ENCODE measurements around the gene SCP2D1. TPM values are rescaled to one million over a fixed set of nuclear protein-coding genes. Genes with fewer than 3 reads are reported as not detected.

SCP2D1 gene
- total RNA-seq, 1 donor: not detected

DNA sequence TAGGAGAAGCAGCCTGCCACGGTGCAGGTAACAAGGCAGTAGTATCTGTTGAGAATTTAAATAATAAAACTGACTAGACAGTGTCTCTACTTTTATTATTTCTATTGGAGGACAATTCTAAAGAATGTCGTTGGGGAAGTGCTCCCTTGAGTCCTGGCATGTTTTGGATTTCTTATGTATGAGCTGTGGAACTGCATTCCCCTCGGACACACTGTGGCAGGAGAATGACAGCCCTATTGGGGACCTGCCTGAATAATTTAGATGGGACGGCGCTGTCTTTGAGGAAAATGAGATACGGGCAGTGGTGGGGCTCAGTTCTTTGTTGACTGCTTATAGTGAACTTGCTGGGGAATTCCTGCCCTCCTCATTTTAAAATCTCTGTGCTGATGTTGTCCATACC is 2.4 kb upstream of the SCP2D1 start:
- TF ChIP-seq, protein P1, sequence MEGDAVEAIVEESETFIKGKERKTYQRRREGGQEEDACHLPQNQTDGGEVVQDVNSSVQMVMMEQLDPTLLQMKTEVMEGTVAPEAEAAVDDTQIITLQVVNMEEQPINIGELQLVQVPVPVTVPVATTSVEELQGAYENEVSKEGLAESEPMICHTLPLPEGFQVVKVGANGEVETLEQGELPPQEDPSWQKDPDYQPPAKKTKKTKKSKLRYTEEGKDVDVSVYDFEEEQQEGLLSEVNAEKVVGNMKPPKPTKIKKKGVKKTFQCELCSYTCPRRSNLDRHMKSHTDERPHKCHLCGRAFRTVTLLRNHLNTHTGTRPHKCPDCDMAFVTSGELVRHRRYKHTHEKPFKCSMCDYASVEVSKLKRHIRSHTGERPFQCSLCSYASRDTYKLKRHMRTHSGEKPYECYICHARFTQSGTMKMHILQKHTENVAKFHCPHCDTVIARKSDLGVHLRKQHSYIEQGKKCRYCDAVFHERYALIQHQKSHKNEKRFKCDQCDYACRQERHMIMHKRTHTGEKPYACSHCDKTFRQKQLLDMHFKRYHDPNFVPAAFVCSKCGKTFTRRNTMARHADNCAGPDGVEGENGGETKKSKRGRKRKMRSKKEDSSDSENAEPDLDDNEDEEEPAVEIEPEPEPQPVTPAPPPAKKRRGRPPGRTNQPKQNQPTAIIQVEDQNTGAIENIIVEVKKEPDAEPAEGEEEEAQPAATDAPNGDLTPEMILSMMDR (IDR thresholded peaks at IDR 0.05; ENCODE audit: insufficient read depth, low read length): no peak

GRCh38 chr20:18811904-18812303 is 1.7 kb upstream of the SCP2D1 start:
- TF ChIP-seq, protein P1 (IDR thresholded peaks at IDR 0.05; ENCODE audit: insufficient read depth, low read length): no peak

More for the DNA sequence above, 2.4 kb upstream of the SCP2D1 start:
- no peak for DNase-seq (ENCODE audit: low read depth)
- H3K4me3 ChIP-seq (ENCODE audit: low read depth, low read length): no peak overlapping the region

GRCh38 chr20:18815194-18815942 is 1.8 kb downstream of the SCP2D1 start:
- TF ChIP-seq, protein P1 (IDR thresholded peaks at IDR 0.05; ENCODE audit: insufficient read depth, low read length): no peak
- DNase-seq (ENCODE audit: low read depth): no peak

More at GRCh38 chr20:18811904-18812303, 1.7 kb upstream of the SCP2D1 start:
- no peak for DNase-seq (ENCODE audit: low read depth)
- H3K4me3 ChIP-seq (ENCODE audit: low read depth, low read length): no peak overlapping the region

GRCh38 chr20:18822832-18823231 is 9.2 kb downstream of the SCP2D1 start:
- DNase-seq (ENCODE audit: low read depth): no peak
- H3K4me3 ChIP-seq (ENCODE audit: low read depth, low read length): no peak overlapping the region
- TF ChIP-seq, protein P1 (IDR thresholded peaks at IDR 0.05; ENCODE audit: insufficient read depth, low read length): no peak

More at GRCh38 chr20:18815194-18815942, 1.8 kb downstream of the SCP2D1 start:
- no peak overlapping the region for H3K4me3 ChIP-seq (ENCODE audit: low read depth, low read length)

- H3K4me3 ChIP-seq (ENCODE audit: low read depth, low read length): no peak overlapping the region
- TF ChIP-seq, protein P1 (IDR thresholded peaks at IDR 0.05; ENCODE audit: insufficient read depth, low read length): no peak
- DNase-seq (ENCODE audit: low read depth): no peak
Measured at GRCh38 chr20:18831830-18832499, 18.4 kb downstream of the SCP2D1 start.

- no peak for DNase-seq (ENCODE audit: low read depth)
- TF ChIP-seq, protein P1 (IDR thresholded peaks at IDR 0.05; ENCODE audit: insufficient read depth, low read length): no peak
- no peak overlapping the region for H3K4me3 ChIP-seq (ENCODE audit: low read depth, low read length)
Measured at GRCh38 chr20:18832546-18833200, 19.1 kb downstream of the SCP2D1 start.
